Measurements from ENCODE around the gene RGS3. TPM values are rescaled to one million over a fixed set of nuclear protein-coding genes. Genes with fewer than 3 reads are reported as not detected.
A peak's percentile ranks its signal among the peaks of the same experiment; 100 is the strongest.

The RGS3 gene
- total and polyA plus RNA-seq, 2 donors (not counting 3 experiments of a cell fraction or from before 2014, with no cell fraction given): 356 to 416 TPM

GRCh38 chr9:113454914-113455761 is 8.4 kb upstream of the RGS3 start:
- FAIRE-seq (peak; percentile 94), DNase-seq (ENCODE audit: low read depth, low spot score) (peak; percentile 97)
- TF ChIP-seq MAX (IDR thresholded peaks at IDR 0.05; ENCODE audit: insufficient read depth, insufficient read length): no peak
- peak; percentile 92 for TF ChIP-seq FOS (IDR thresholded peaks at IDR 0.05; ENCODE audit: borderline replicate concordance, insufficient read depth, low read length)
- TF ChIP-seq POLR2A (IDR thresholded peaks at IDR 0.05; ENCODE audit: low read depth, low read length): no peak
- TF ChIP-seq GATA2 (IDR thresholded peaks at IDR 0.05; ENCODE audit: insufficient read depth, insufficient read length, low read depth, low read length): peak; percentile 60
- TF ChIP-seq MYC (IDR thresholded peaks at IDR 0.05; ENCODE audit: low read depth, low read length): no peak
- no peak for TF ChIP-seq CTCF (IDR thresholded peaks at IDR 0.05; ENCODE audit: extremely low read depth in 1 of 2, insufficient read depth in 1 of 2, low read depth in 1 of 2, low read length in 2 of 2)
- TF ChIP-seq POLR2AphosphoS5 (IDR thresholded peaks at IDR 0.05; ENCODE audit: insufficient read depth, low read depth, low read length): peak; percentile 45
- TF ChIP-seq JUN (IDR thresholded peaks at IDR 0.05; ENCODE audit: borderline replicate concordance, insufficient read depth, insufficient read length, low read depth): peak; percentile 51
- no peak for TF ChIP-seq EZH2 (IDR thresholded peaks at IDR 0.05; ENCODE audit: borderline replicate concordance, low read depth, low read length, severe bottlenecking)
- no peaks in the 10 kb centered on the region for H3K9me1 ChIP-seq (replicated peaks; ENCODE audit: control insufficient read depth, extremely low read depth, insufficient read depth, low read length)
- peak overlapping the region; percentile 87 for H2AFZ ChIP-seq (ENCODE audit: low read depth, low read length)
- CTCF ChIA-PET: interaction anchor here (0.9 to 3.1 kb wide), 19 partner anchors 8 to 202 kb away, joined by 3 to 38 read pairs (median 8); no protein-coding TSS in a partner anchor
- H3K27ac ChIP-seq (ENCODE audit: insufficient read depth, low read depth, low read length): peak overlapping the region; percentile 94
- peak overlapping the region; percentile 45 for H3K4me2 ChIP-seq (ENCODE audit: insufficient read depth, low read length)
- POLR2A ChIA-PET: interaction anchor here (0.6 to 2.7 kb wide), 15 partner anchors 8 to 203 kb away, joined by 3 to 18 read pairs (median 4); partner anchors contain the start of genes C9orf43 and POLE3
- peaks cover 22% of the 10 kb centered on the region for H3K4me1 ChIP-seq (ENCODE audit: control insufficient read depth, extremely low read depth, insufficient read depth, low read length)
- H3K27me3 ChIP-seq (ENCODE audit: control insufficient read depth in 2 of 2, insufficient read depth in 2 of 2, low read length in 2 of 2): no peaks in the 10 kb centered on the region
- no peaks in the 10 kb centered on the region for H3K9me3 ChIP-seq (replicated peaks; ENCODE audit: control insufficient read depth, insufficient read depth, low read length)
- no peaks in the 10 kb centered on the region for H3K36me3 ChIP-seq (ENCODE audit: control insufficient read depth in 2 of 2, extremely low read depth in 1 of 2, insufficient read depth in 2 of 2, low read length in 2 of 2)
- no peak overlapping the region for H3K4me3 ChIP-seq (replicated peaks in 1 of 3; ENCODE audit: insufficient read depth in 1 of 3, low read depth in 1 of 3, low read length in 3 of 3)
- TSS peak; percentile 77 for BruUV-seq (replicated peaks)
- intact Hi-C loops (cut with micrococcal nuclease): loop anchor here (1.0 to 2.0 kb wide), 4 partner anchors 29 to 200 kb away; no protein-coding TSS in a partner anchor
- no peaks in the 10 kb centered on the region for H3K79me2 ChIP-seq (ENCODE audit: control insufficient read depth, insufficient read depth, low read length)
- dilution Hi-C loops (cut with MboI; ENCODE audit: extremely low pct_ligation_motif_present, low sequenced_read_pairs): no loop called here
- no peaks in the 10 kb centered on the region for H4K20me1 ChIP-seq (replicated peaks; ENCODE audit: control insufficient read depth, extremely low read depth, insufficient read depth, low read length)
- H3K9ac ChIP-seq (replicated peaks; ENCODE audit: extremely low read depth, insufficient read depth, low read length): peak overlapping the region; percentile 75
